OCI-LY1 (cell line): ENCODE measurements around the gene CMIP.

Source experiments
- CTCF ChIP-seq: fragments of 200-600 bp; sonication (generic), shearing (Covaris generic); IDR thresholded peaks from 2 replicates; pipeline ENCODE4 v1.5.1; 2017; ENCODE audit warnings: mild to moderate bottlenecking, antibody characterized with exemption, low read length, moderate library complexity, mixed read lengths
- EZH2 ChIP-seq: fragments of 200-600 bp; sonication (generic), shearing (Covaris generic); IDR thresholded peaks from 2 replicates; pipeline ENCODE4 v1.8.0; 2017; ENCODE audit warnings: borderline replicate concordance, mixed run types, mild to moderate bottlenecking, antibody characterized with exemption, low read length, moderate library complexity, mixed read lengths

DNA sequence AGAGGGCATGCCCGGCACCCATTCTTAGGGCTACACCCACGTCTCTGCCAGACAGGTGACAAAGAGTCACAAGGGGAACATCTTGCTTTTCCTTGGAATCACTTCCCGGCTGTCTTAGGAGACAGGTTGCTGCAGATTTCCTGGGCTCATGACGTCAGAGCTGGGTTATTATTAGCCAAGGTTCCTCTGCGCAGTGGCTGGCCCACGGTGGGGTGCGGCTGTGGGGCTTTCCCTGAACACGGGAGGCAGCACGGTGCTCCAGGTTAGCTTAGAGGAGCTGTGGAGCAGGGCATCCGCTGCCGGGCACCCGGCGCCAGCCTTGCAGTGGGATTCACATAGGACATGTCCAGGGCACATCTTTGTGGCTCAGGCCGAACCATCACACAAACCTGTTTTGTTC is 216.5 kb downstream of the CMIP start:
- TF ChIP-seq CTCF, result no peak
- no peak for TF ChIP-seq EZH2
